Renal pelvis (tissue), 12 donors: ENCODE measurements around the gene E2F8. TPM values are rescaled to one million over a fixed set of nuclear protein-coding genes. Genes with fewer than 3 reads are reported as not detected.
"Not testable (repeated sequence)": the region's sequence is repeated elsewhere in the genome, so short reads cannot be mapped to it uniquely, and the experiment has no call there.

ENCODE experiments used
- DNase-seq: peaks from one replicate; pipeline ENCODE4 v3.0.0-alpha.2; 2013
- long read RNA-seq, 16 experiments: transcript quantifications; one replicate each; lab custom pipeline, GENCODE V29; 2026
- polyA plus RNA-seq, 3 donors: library from polyadenylated mRNA; unstranded; fragments of 120-200 nt; gene quantifications; one replicate each; pipeline ENCODE4 v1.2.1, GENCODE V29; 2013; ENCODE audit not compliant: insufficient read length in 3 of 3

The E2F8 gene, protein sequence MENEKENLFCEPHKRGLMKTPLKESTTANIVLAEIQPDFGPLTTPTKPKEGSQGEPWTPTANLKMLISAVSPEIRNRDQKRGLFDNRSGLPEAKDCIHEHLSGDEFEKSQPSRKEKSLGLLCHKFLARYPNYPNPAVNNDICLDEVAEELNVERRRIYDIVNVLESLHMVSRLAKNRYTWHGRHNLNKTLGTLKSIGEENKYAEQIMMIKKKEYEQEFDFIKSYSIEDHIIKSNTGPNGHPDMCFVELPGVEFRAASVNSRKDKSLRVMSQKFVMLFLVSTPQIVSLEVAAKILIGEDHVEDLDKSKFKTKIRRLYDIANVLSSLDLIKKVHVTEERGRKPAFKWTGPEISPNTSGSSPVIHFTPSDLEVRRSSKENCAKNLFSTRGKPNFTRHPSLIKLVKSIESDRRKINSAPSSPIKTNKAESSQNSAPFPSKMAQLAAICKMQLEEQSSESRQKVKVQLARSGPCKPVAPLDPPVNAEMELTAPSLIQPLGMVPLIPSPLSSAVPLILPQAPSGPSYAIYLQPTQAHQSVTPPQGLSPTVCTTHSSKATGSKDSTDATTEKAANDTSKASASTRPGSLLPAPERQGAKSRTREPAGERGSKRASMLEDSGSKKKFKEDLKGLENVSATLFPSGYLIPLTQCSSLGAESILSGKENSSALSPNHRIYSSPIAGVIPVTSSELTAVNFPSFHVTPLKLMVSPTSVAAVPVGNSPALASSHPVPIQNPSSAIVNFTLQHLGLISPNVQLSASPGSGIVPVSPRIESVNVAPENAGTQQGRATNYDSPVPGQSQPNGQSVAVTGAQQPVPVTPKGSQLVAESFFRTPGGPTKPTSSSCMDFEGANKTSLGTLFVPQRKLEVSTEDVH
- 10 to 100 TPM in 1 of 3 donors, 1 to 10 TPM in 2; 7.9 to 10.5 (median 9.8) TPM for polyA plus RNA-seq
- long read RNA-seq, donor 1, result 0 reads
- long read RNA-seq, donor 2, result 0 reads
- long read RNA-seq, donor 3, result 0 reads
- long read RNA-seq, donor 4, partial matches to known transcripts, result 0 of 1 reads
- long read RNA-seq, donor 4, other reads (novel, unspliced or antisense), result 0 of 1 reads
- long read RNA-seq, donor 5, result 0 reads
- long read RNA-seq, donor 6, partial matches to known transcripts, result 0 of 1 reads
- long read RNA-seq, donor 6, other reads (novel, unspliced or antisense), result 0 of 1 reads
- long read RNA-seq, donor 7, result 0 reads
- long read RNA-seq, donor 8, result 0 reads
- long read RNA-seq, donor 9, partial matches to known transcripts, result 0 of 2 reads
- long read RNA-seq, donor 9, other reads (novel, unspliced or antisense), result 0 of 2 reads
- long read RNA-seq, donor 10, partial matches to known transcripts, result 0 of 1 reads
- long read RNA-seq, donor 10, other reads (novel, unspliced or antisense), result 0 of 1 reads
- long read RNA-seq, donor 11, result 0 reads
- long read RNA-seq, donor 12, partial matches to known transcripts, result 0 of 3 reads
- long read RNA-seq, donor 12, other reads (novel, unspliced or antisense), result 0 of 3 reads
- long read RNA-seq, donor 13, result 0 reads
- long read RNA-seq, donor 14, result 0 reads
- long read RNA-seq, donor 15, result 0 reads
- long read RNA-seq, donor 16, result 0 reads

- peak; percentile 95 for DNase-seq
These were observed at the start of gene E2F8 for GRCh38 chr11:19240420-19241259. E2F8 (minus strand) TSS chr11:19240945; CDS start chr11:19240121, 824 bp downstream.

- no peak for DNase-seq
These were observed 49.6 kb upstream of the E2F8 start for GRCh38 chr11:19290356-19290755.

- no peak for DNase-seq
These were observed 47.5 kb upstream of the E2F8 start for GRCh38 chr11:19288256-19288655.

- no peak for DNase-seq
These were observed 45.7 kb upstream of the E2F8 start for GRCh38 chr11:19286411-19286810.

GRCh38 chr11:19284881-19285280, 44.1 kb upstream of the E2F8 start:
- DNase-seq, result no peak

- DNase-seq, result no peak
These were observed 43.2 kb upstream of the E2F8 start for GRCh38 chr11:19283991-19284390.

DNA sequence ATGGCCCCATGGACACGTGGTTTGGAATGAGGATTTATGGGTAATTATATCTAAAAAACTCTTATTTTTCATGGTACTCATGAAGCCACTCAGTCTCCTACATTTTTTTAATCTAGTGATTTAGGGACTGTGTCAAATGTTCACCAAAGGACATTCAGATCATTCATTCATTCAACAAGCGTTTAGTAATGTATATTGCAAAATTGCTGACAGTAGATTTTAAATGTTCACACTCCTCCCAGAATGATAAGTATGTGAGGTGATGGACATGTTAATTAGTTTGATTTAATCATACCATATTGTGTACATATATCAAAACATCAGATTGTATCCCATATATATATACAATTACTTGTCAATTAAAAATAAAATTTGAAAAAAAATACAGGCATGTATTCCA, 40.8 kb upstream of the E2F8 start:
- no peak for DNase-seq

DNA sequence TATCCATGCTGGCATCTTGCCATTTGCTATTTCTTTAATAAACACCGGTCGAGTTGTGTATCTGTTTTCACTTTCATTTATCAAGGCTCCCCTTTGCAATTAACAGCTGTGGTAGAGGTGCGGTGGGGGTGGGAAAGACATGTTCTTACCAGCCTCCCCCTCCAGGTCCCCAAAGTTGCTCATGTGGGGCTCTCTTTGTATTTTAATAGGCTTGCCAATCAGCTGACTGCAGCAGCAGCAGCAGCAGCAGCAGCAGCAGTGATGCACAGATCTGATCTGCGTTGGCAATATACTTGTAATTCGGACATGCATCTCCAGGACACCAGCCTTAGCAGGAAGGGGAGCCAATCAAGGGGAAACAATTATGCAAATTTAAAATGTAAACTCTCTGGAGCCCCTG, 40.3 kb upstream of the E2F8 start:
- DNase-seq, result no peak

DNA sequence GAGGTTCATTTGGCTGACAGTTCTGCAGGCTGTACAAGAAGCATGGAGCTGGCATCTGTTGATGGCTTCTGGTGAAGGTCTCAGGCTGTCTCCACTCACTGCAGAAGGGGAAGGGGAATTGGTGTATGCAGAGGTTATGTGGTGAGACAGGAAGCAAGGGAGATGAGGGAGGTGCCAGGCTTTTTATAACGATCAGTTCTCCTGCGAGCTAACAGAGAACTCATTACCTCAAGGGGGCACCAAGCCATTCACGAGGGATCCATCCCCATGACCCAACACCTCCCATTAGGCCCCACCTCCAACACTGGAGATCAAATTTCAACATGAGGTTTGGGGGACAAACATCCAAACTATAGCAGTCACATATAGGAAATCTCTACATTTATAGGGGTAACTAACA, 38.7 kb upstream of the E2F8 start:
- DNase-seq, result no peak

GRCh38 chr11:19276859-19277808, 36.4 kb upstream of the E2F8 start:
- no peak for DNase-seq

DNA sequence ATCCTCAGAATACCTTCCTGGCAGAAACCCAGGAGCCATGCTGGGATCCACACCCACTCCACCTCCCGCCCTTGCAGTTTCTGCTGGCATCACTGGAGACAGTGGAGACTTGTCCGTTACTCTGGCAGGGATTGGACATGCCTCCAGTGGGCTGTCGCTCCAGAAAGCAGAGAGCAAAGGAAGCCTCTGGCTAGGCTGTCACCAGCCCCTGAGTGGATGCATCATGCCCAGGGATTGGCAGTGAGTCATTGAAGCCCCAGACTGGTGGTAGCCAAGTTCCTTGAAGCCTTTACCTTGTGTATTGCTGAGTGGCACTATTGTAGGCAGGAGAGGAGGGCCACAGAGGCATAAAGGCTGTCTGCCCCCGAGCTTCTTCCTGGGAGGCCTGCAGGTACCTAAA, 34.8 kb upstream of the E2F8 start:
- DNase-seq, result no peak

- DNase-seq, result not testable (repeated sequence)
These were observed 32.5 kb upstream of the E2F8 start for GRCh38 chr11:19273219-19273618.

DNA sequence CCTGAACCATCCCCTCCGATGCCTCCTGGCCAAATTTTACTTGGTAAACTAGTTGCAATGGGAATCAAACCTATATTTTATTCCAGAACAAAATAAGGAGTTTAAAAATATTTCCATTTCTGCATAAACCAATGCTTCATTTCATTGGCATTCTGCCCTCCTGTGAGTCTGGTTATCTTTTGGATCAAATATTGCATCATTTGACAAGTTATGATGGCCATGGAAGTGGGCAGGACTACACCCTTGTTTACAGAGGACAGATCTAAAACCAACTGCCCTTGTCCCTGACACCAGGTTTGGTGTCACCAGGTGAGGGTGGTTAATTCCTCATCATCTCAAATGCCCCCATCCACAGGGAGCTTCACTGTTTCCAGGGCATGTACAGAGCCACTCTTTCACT, 28.2 kb upstream of the E2F8 start:
- no peak for DNase-seq

- DNase-seq, result no peak
These were observed 26.8 kb upstream of the E2F8 start for GRCh38 chr11:19267567-19267966.

DNA sequence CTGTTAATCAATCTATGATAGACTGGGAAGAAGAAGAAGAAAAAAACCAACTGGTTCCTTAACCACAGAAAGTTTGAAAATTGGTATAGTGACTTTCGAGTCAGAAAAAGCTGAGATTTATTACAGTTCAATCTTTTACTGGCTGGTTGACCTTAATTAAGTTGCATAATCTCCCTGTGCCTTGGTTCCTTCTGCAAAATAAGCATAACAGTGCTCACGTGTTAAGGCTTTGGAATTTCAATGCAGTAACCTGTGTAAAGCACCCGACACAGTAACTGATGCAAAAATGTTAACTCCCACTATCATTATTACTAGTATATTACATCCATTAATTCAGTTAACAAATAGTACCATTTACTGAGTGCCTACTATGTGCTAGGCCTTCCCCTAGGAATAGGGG, 22.6 kb upstream of the E2F8 start:
- no peak for DNase-seq

DNA sequence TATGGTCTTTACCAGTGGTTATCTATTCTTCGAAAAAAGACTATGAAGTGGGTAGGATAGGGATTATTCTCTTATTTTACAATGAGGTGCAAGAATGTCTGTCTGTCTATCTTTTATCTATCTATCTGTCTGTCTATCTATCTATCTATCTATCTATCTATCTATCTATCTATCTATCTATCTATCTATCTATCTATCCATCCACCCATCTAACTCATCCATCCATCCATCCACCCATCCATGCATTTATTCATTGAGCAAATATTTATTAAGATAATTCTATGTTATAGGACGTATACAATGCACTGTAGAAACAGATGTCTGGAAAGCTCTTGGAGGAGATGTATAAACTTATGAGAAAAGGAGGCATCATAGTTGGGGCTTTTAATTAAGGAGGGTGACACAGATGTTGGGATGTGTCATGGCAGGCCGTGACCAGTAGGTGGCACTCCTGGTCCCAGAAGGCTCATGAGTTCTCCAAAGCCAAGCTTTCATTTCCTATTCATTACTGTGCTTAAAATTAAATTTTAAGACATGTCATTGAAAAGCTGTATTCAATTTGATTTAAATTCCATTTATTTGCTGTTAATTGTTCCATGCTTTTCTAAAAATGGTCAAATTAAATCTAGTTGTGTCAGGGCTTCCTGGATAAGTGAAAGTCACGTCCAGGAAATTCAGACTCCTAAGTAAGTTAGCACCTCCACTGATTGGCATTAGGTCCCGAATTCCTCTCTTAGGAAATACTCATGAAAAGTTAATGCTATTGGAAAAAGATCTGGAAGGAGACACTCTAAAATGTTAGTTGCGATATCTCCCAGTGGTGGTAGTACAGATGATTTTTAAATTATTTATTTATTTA, 19.0 kb upstream of the E2F8 start:
- DNase-seq, result peak; percentile 30

GRCh38 chr11:19258641-19259230, 18.0 kb upstream of the E2F8 start:
- no peak for DNase-seq

DNA sequence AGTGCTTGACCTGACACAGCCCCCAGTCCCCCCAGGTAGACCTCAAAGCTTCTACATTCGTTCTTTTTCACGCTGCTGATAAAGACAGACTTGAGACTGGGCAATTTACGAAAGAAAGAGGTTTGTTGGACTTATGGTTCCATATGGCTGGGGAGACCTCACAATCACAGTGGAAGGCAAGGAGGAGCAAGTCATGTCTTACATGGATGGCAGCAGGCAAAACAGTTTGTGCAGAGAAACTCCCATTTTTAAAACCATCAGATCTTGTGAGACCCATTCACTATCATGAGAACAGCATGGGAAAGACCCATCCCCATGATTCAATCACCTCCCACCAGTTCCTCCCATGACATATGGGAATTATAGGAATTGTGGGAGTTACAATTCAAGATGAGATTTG, 13.7 kb upstream of the E2F8 start:
- not testable (repeated sequence) for DNase-seq
